HCT116 (cell line): ENCODE results near the gene ADGRV1. TPM values are rescaled to one million over a fixed set of nuclear protein-coding genes. Genes with fewer than 3 reads are reported as not detected.

Experiments
- ATAC-seq: fragments of 200-7000 bp; cut with Tn5 transposase; 2 replicates; pipeline ENCODE4 v1.9.1; 2020; ENCODE audit warnings: mild to moderate bottlenecking, moderate library complexity
- BruUV-seq: library from RNA; stranded (reverse); fragments of 400-500 nt; replicated peaks from 2 replicates; lab custom pipeline; 2021; lab: Mats Ljungman, UMichigan
- CTCF ChIA-PET: fragments of 300-600 bp; sonication (Branson Sonifier 250); formaldehyde crosslinking; loops from one replicate; lab custom pipeline; 2021; ENCODE audit warnings: antibody characterized with exemption; lab: Charles Lee
- POLR2A ChIA-PET: fragments of 300-600, 350-600 bp; sonication (Branson Sonifier 250); formaldehyde crosslinking; loops from one replicate; lab custom pipeline; 2021; ENCODE audit warnings: antibody characterized with exemption; lab: Charles Lee
- RAD21 ChIA-PET, 2 experiments: fragments of 300-600 bp; sonication (Branson Sonifier 250); formaldehyde crosslinking; loops; one replicate each; lab custom pipeline; 2023; ENCODE audit warnings: low total read pairs in 2 of 2; ENCODE audit not compliant: uncharacterized antibody in 2 of 2, unreplicated experiment in 2 of 2, low non-redundant PET in 1 of 2; lab: Charles Lee
- DNase-seq: peaks from one replicate; pipeline ENCODE4 v3.0.0-alpha.2; 2010; ENCODE audit warnings: low read depth, low spot score
- H2AFZ ChIP-seq: fragments of 200-600 bp; shearing (Covaris generic), sonication (generic); 2 replicates; pipeline ENCODE4 v1.6.1; 2017; ENCODE audit warnings: low read depth, mixed run types, mixed read lengths, antibody characterized with exemption, low read length; ENCODE audit not compliant: poor library complexity, severe bottlenecking
- H3K27ac ChIP-seq: 2 replicates; pipeline ENCODE4 v1.5.1; 2012; ENCODE audit warnings: low read depth, low read length
- H3K27me3 ChIP-seq: fragments of 200-600 bp; sonication (generic); 2 replicates; pipeline ENCODE4 v1.6.1; 2016; ENCODE audit warnings: mixed run types, low read length, mixed read lengths; ENCODE audit not compliant: insufficient read depth
- H3K36me3 ChIP-seq, 2 experiments: fragments of 200-500 bp in 1 of 2; fragments of 200-600 bp in 1 of 2; sonication (Bioruptor generic) in 1 of 2; sonication (generic) in 1 of 2; 2 replicates each; pipeline versions ENCODE4 v1.5.1 to v1.6.1; 2014 to 2016; ENCODE audit warnings: low read length in 2 of 2, inconsistent platforms in 1 of 2, mixed read lengths in 1 of 2, mixed run types in 1 of 2; ENCODE audit not compliant: insufficient read depth in 2 of 2, control insufficient read depth in 1 of 2
- H3K4me1 ChIP-seq, 2 experiments: fragments of 200-600 bp in 1 of 2; sonication (generic) in 1 of 2; 2 replicates each; pipeline versions ENCODE4 v1.5.1 to v1.6.1; 2012 to 2017; ENCODE audit warnings: low read length in 2 of 2, inconsistent platforms in 1 of 2, mild to moderate bottlenecking in 1 of 2, mixed read lengths in 1 of 2, mixed run types in 1 of 2, moderate library complexity in 1 of 2; ENCODE audit not compliant: insufficient read depth in 2 of 2, control insufficient read depth in 1 of 2
- H3K4me2 ChIP-seq: fragments of 200-600 bp; sonication (generic); 2 replicates; pipeline ENCODE4 v1.6.1; 2017; ENCODE audit warnings: mixed run types, low read length, mixed read lengths
- H3K4me3 ChIP-seq, 2 experiments: fragments of 200-600 bp in 1 of 2; sonication (generic) in 1 of 2; replicated peaks in 1 of 2; 2 replicates each; pipeline ENCODE4 v1.5.1; 2011 to 2016; ENCODE audit warnings: low read length in 2 of 2, control low read depth in 1 of 2, low read depth in 1 of 2, mild to moderate bottlenecking in 1 of 2, mixed read lengths in 1 of 2, mixed run types in 1 of 2
- H3K79me2 ChIP-seq: fragments of 200-600 bp; sonication (generic); 2 replicates; pipeline ENCODE4 v1.6.1; 2017; ENCODE audit warnings: mild to moderate bottlenecking, mixed run types, low read length, moderate library complexity, mixed read lengths; ENCODE audit not compliant: insufficient read depth
- H3K9ac ChIP-seq: fragments of 200-600 bp; sonication (generic); 2 replicates; pipeline ENCODE4 v1.6.1; 2016; ENCODE audit warnings: low read length, mixed read lengths
- H3K9me2 ChIP-seq: fragments of 200-600 bp; sonication (generic), shearing (Covaris generic); 2 replicates; pipeline ENCODE4 v1.6.1; 2017; ENCODE audit warnings: mixed run types, mild to moderate bottlenecking, moderate library complexity; ENCODE audit not compliant: insufficient read depth
- H3K9me3 ChIP-seq, 2 experiments: fragments of 200-500 bp in 1 of 2; fragments of 200-600 bp in 1 of 2; sonication (Bioruptor generic) in 1 of 2; sonication (generic) in 1 of 2; 2 replicates each; pipeline ENCODE4 v1.6.1; 2014 to 2017; ENCODE audit warnings: low read length in 2 of 2, mixed read lengths in 2 of 2, inconsistent platforms in 1 of 2, low read depth in 1 of 2, mild to moderate bottlenecking in 1 of 2, mixed run types in 1 of 2, moderate library complexity in 1 of 2; ENCODE audit not compliant: control insufficient read depth in 1 of 2, insufficient read depth in 1 of 2
- H4K20me1 ChIP-seq: fragments of 200-600 bp; sonication (generic), shearing (Covaris generic); 2 replicates; pipeline ENCODE4 v1.6.1; 2017; ENCODE audit warnings: mixed run types, mild to moderate bottlenecking, moderate library complexity; ENCODE audit not compliant: insufficient read depth
- CEBPB ChIP-seq: IDR thresholded peaks from 2 replicates; pipeline ENCODE4 v1.6.1; 2012; ENCODE audit warnings: low read depth
- CTCF ChIP-seq, 3 experiments: fragments of 200-600 bp in 1 of 3; sonication (generic) in 1 of 3; IDR thresholded peaks in 2 of 3; conservative IDR thresholded peaks in 1 of 3; 2 replicates each; pipeline ENCODE4 v1.5.1; 2012 to 2017; ENCODE audit warnings: low read depth in 2 of 3, low read length in 2 of 3, antibody characterized with exemption in 1 of 3, borderline replicate concordance in 1 of 3, control low read depth in 1 of 3, mild to moderate bottlenecking in 1 of 3, mixed read lengths in 1 of 3, mixed run types in 1 of 3, moderate library complexity in 1 of 3; ENCODE audit not compliant: insufficient read depth in 1 of 3
- ELF1 ChIP-seq: IDR thresholded peaks from 2 replicates; pipeline ENCODE4 v1.6.1; 2012; ENCODE audit warnings: low read depth, borderline replicate concordance
- EZH2phosphoT487 ChIP-seq: fragments of 200-600 bp; IDR thresholded peaks from 2 replicates; pipeline ENCODE4 v1.6.1; 2018; ENCODE audit warnings: antibody characterized with exemption, borderline replicate concordance
- FOSL1 ChIP-seq: IDR thresholded peaks from 2 replicates; pipeline ENCODE4 v1.6.1; 2012; ENCODE audit warnings: low read depth
- POLR2AphosphoS5 ChIP-seq: IDR thresholded peaks from 2 replicates; pipeline ENCODE4 v1.6.1; 2011; ENCODE audit warnings: mild to moderate bottlenecking, low read depth, low read length, moderate library complexity
- REST ChIP-seq: IDR thresholded peaks from 2 replicates; pipeline ENCODE4 v1.6.1; 2012; ENCODE audit warnings: low read depth
- SIN3A ChIP-seq: IDR thresholded peaks from 2 replicates; pipeline ENCODE4 v1.6.1; 2012; ENCODE audit warnings: low read depth
- SRF ChIP-seq: IDR thresholded peaks from 2 replicates; pipeline ENCODE4 v1.6.1; 2012; ENCODE audit warnings: low read depth
- TCF7L2 ChIP-seq: IDR thresholded peaks from 2 replicates; pipeline ENCODE4 v1.7.0; 2011; ENCODE audit warnings: borderline replicate concordance, inconsistent platforms; ENCODE audit not compliant: insufficient read depth, insufficient read length; ENCODE audit errors: extremely low read depth
- YY1 ChIP-seq: IDR thresholded peaks from 2 replicates; pipeline ENCODE4 v1.6.1; 2011; ENCODE audit warnings: low read length, low read depth, moderate library complexity, mild to moderate bottlenecking; ENCODE audit not compliant: insufficient replicate concordance; ENCODE audit errors: extremely low read depth
- ZFX ChIP-seq: fragments of 450-650 bp; IDR thresholded peaks from 2 replicates; pipeline ENCODE4 v1.6.1; 2017
- ZNF274 ChIP-seq: fragments of 200-500 bp; sonication (Bioruptor generic); IDR thresholded peaks from 2 replicates; pipeline ENCODE4 v1.6.1; 2014; ENCODE audit warnings: mild to moderate bottlenecking, low read depth, low read length, inconsistent platforms
- intact Hi-C: fragments of 100-400 bp; cut with micrococcal nuclease; formaldehyde crosslinking; loops from 2 replicates; pipeline ENCODE4 v1.10.0; 2022
- total RNA-seq: library from RNA; stranded (reverse); gene quantifications from one replicate; pipeline ENCODE4 v1.2.1, GENCODE V29; 2021; ENCODE audit not compliant: unreplicated experiment
- TF ChIP-seq, protein P1 (sequence below): IDR thresholded peaks from 2 replicates; pipeline ENCODE4 v1.6.1; 2012

ADGRV1 gene
- total RNA-seq, 1 experiment from 2014 or later: 6.0 TPM

- TF ChIP-seq EZH2phosphoT487 (no peak), ZNF274 (no peak), ZFX (no peak), SIN3A (no peak), ELF1 (no peak), CEBPB (no peak), TCF7L2 (no peak), SRF (no peak), REST (no peak)
- TF ChIP-seq, protein P1, sequence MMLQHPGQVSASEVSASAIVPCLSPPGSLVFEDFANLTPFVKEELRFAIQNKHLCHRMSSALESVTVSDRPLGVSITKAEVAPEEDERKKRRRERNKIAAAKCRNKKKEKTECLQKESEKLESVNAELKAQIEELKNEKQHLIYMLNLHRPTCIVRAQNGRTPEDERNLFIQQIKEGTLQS: no peak
These were observed 284.8 kb downstream of the ADGRV1 start (continued) for GRCh38 chr5:90843443-90843842.

- Histone ChIP-seq H3K4me3 (no peak overlapping the region), H3K27ac (no peak overlapping the region), H3K9ac (no peak overlapping the region), H3K36me3 (no peaks in the 10 kb centered on the region), H3K9me3 (no peaks in the 10 kb centered on the region), H2AFZ (no peak overlapping the region), H3K4me1 (no peaks in the 10 kb centered on the region), H4K20me1 (no peaks in the 10 kb centered on the region), H3K79me2 (no peaks in the 10 kb centered on the region), H3K27me3 (no peaks in the 10 kb centered on the region), H3K4me2 (no peak overlapping the region), H3K9me2 (peaks cover 2% of the 10 kb centered on the region; the same call in 1 of the 2 replicates)
- DNase-seq (no peak), ATAC-seq (no peak)
- BruUV-seq: no TSS peak
- POLR2A ChIA-PET: no interaction called here
- RAD21 ChIA-PET: no interaction called here
- intact Hi-C loops: no loop called here
- CTCF ChIA-PET: no interaction called here
- no peak for TF ChIP-seq CTCF (IDR thresholded peaks at IDR 0.05 in 2 of 3, conservative IDR thresholded peaks at IDR 0.05 in 1 of 3; ENCODE audit: borderline replicate concordance in 1 of 3, insufficient read depth in 1 of 3, low read depth in 2 of 3, low read length in 2 of 3)
- no peak for TF ChIP-seq ZNF274
- TF ChIP-seq TCF7L2: no peak
- TF ChIP-seq, protein P1: no peak
- no peak for TF ChIP-seq YY1
- no peak for TF ChIP-seq POLR2AphosphoS5
- no peak for TF ChIP-seq FOSL1
These were observed 286.3 kb downstream of the ADGRV1 start for GRCh38 chr5:90844931-90845330.
